GM12878 (cell line): ENCODE data around the gene PCTP. TPM values are rescaled to one million over a fixed set of nuclear protein-coding genes. Genes with fewer than 3 reads are reported as not detected.

Source experiments
- ATAC-seq: fragments of 200-7000 bp; cut with Tn5 transposase; 3 replicates; pipeline ENCODE4 v1.9.1; 2020; ENCODE audit warnings: mild to moderate bottlenecking, moderate library complexity
- BruUV-seq: library from RNA; stranded (reverse); fragments of 400-500 nt; replicated peaks from 2 replicates; lab custom pipeline; 2021; lab: Mats Ljungman, UMichigan
- CTCF ChIA-PET: fragments of 300-600 bp; sonication (Branson Sonifier 250); formaldehyde crosslinking; extraction: SDS; loops from one replicate; lab custom pipeline; 2021; ENCODE audit warnings: inconsistent platforms; lab: Yijun Ruan, JAX
- POLR2A ChIA-PET: fragments of 350-600 bp; formaldehyde crosslinking; extraction: SDS; loops from one replicate; lab custom pipeline; 2021; ENCODE audit warnings: inconsistent platforms; lab: Charles Lee
- RAD21 ChIA-PET: fragments of 300-600 bp; sonication (Branson Sonifier 250); formaldehyde crosslinking; loops from one replicate; lab custom pipeline; 2023; ENCODE audit warnings: antibody characterized with exemption; ENCODE audit not compliant: unreplicated experiment; lab: Charles Lee
- SMC1A ChIA-PET: fragments of 300-600 bp; sonication (Branson Sonifier 250); formaldehyde crosslinking; loops from one replicate; lab custom pipeline; 2023; ENCODE audit not compliant: unreplicated experiment, uncharacterized antibody; lab: Charles Lee
- DNase-seq: peaks from one replicate; pipeline ENCODE4 v3.0.0-alpha.2; 2011; ENCODE audit warnings: low read depth, low spot score
- FAIRE-seq: peaks from 3 replicates; lab custom pipeline; 2011; peaks lifted over from hg19 to GRCh38; lab: Jason Lieb, UNC
- H2AFZ ChIP-seq: 2 replicates; pipeline ENCODE4 v1.6.0; 2011; ENCODE audit warnings: low read depth, low read length, control low read depth; ENCODE audit not compliant: control insufficient read depth
- H3K27ac ChIP-seq: 2 replicates; pipeline ENCODE4 v1.5.1; 2011; ENCODE audit warnings: control low read depth; ENCODE audit not compliant: control insufficient read depth, insufficient read depth
- H3K27me3 ChIP-seq, 2 experiments: replicated peaks in 1 of 2; 2 replicates each; pipeline versions ENCODE4 v1.6.0 to v1.6.1; 2011; ENCODE audit warnings: low read length in 1 of 2; ENCODE audit not compliant: control insufficient read depth in 2 of 2, insufficient read depth in 2 of 2
- H3K36me3 ChIP-seq, 2 experiments: 2 replicates each; pipeline ENCODE4 v1.5.1; 2011; ENCODE audit warnings: low read length in 1 of 2; ENCODE audit not compliant: control insufficient read depth in 2 of 2, insufficient read depth in 2 of 2
- H3K4me1 ChIP-seq: 2 replicates; pipeline ENCODE4 v1.6.1; 2011; ENCODE audit warnings: mild to moderate bottlenecking, low read length, moderate library complexity, mixed read lengths; ENCODE audit not compliant: control insufficient read depth, insufficient read depth
- H3K4me2 ChIP-seq: 2 replicates; pipeline ENCODE4 v1.6.0; 2011; ENCODE audit warnings: control low read depth; ENCODE audit not compliant: control insufficient read depth, insufficient read depth
- H3K4me3 ChIP-seq: fragments of 200-600 bp; sonication (generic); 2 replicates; pipeline ENCODE4 v1.5.1; 2016
- H3K79me2 ChIP-seq: 2 replicates; pipeline ENCODE4 v1.6.0; 2011; ENCODE audit warnings: low read length; ENCODE audit not compliant: control insufficient read depth, insufficient read depth
- H3K9ac ChIP-seq: 2 replicates; pipeline ENCODE4 v1.8.0; 2011; ENCODE audit warnings: low read length, control low read depth, mixed read lengths; ENCODE audit not compliant: control insufficient read depth, insufficient read depth
- H3K9me3 ChIP-seq: replicated peaks from 3 replicates; pipeline ENCODE4 v1.5.1; 2011; ENCODE audit warnings: mild to moderate bottlenecking, low read length; ENCODE audit not compliant: control insufficient read depth, insufficient read depth
- H4K20me1 ChIP-seq: 2 replicates; pipeline ENCODE4 v1.6.0; 2011; ENCODE audit not compliant: control insufficient read depth, insufficient read depth
- CEBPZ ChIP-seq: fragments of 150-350 bp; IDR thresholded peaks from 2 replicates; pipeline ENCODE4 v1.6.1; 2016; ENCODE audit warnings: low read depth, low read length
- CREB1 ChIP-seq: IDR thresholded peaks from 2 replicates; pipeline ENCODE4 v1.6.1; 2012; ENCODE audit warnings: low read depth, mild to moderate bottlenecking, inconsistent platforms
- MTA2 ChIP-seq: fragments of 450-650 bp; IDR thresholded peaks from 2 replicates; pipeline ENCODE4 v1.6.1; 2016; ENCODE audit warnings: low read depth, mild to moderate bottlenecking, moderate library complexity
- NR2F1 ChIP-seq: fragments of 450-650 bp; conservative IDR thresholded peaks from 2 replicates; pipeline ENCODE4 v1.6.1; 2017; ENCODE audit warnings: mild to moderate bottlenecking
- POLR2AphosphoS5 ChIP-seq: IDR thresholded peaks from 2 replicates; pipeline ENCODE4 v1.6.1; 2011; ENCODE audit warnings: mild to moderate bottlenecking, low read length, inconsistent platforms
- SREBF1 ChIP-seq: IDR thresholded peaks from 2 replicates; pipeline ENCODE4 v1.6.1; 2012; ENCODE audit warnings: mild to moderate bottlenecking, low read length
- STAT3 ChIP-seq: IDR thresholded peaks from 2 replicates; pipeline ENCODE4 v1.6.1; 2011; ENCODE audit warnings: low read depth, low read length, improper control_type of control experiment
- YBX1 ChIP-seq: fragments of 450-650 bp; IDR thresholded peaks from 2 replicates; pipeline ENCODE4 v1.6.1; 2016; ENCODE audit warnings: antibody characterized with exemption
- WGBS: methylation state at CpG from one replicate; pipeline ENCODE4 v1.1.6; 2016; ENCODE audit warnings: low lambda C conversion rate; ENCODE audit not compliant: insufficient replicate concordance, insufficient coverage; ENCODE audit errors: missing lambda C conversion rate; 5-methylcytosine and 5-hydroxymethylcytosine counted together
- in situ Hi-C: fragments of 300-500 bp; cut with MboI; formaldehyde crosslinking; loops from 9 replicates; pipeline ENCODE4 v1.14.3; 2018; ENCODE audit warnings: mixed read lengths
- intact Hi-C: fragments of 100-400 bp; cut with micrococcal nuclease; formaldehyde crosslinking; loops from one replicate; pipeline ENCODE4 v1.14.2; 2022; ENCODE audit not compliant: unreplicated experiment
- polyA plus RNA-seq, 11 experiments: library from polyadenylated mRNA; depleted of rRNA in 4 of 11; unstranded in 6 of 11; stranded (reverse) in 5 of 11; fragments of >200 nt; fragmentation: Nextera tagmentation in 4 of 11; fragmentation: Illumina TruSeq in 1 of 11; extraction: Ambion mirVana in 4 of 11; extraction: Trizol in 1 of 11; gene quantifications; 1 replicate in 1 of 11; 2 replicates in 10 of 11; pipeline versions ENCODE4 v1.2.1 to v1.2.3, GENCODE V29; 2011 to 2016; ENCODE audit warnings: inconsistent platforms in 2 of 11, missing spikeins in 2 of 11, low read depth in 1 of 11
- total RNA-seq, 4 experiments: library from RNA; depleted of rRNA in 3 of 4; stranded (reverse); fragments of >200 nt in 3 of 4; fragmentation: Illumina TruSeq in 1 of 4; extraction: Trizol in 1 of 4; gene quantifications; 2 replicates each; pipeline versions ENCODE4 v1.2.1 to v1.2.3, GENCODE V29; 2013 to 2021

Gene PCTP
- total and polyA plus RNA-seq, 10 of the 15 experiments (the other 5 are each of a cell fraction or from before 2014, with no cell fraction given) = 1.4 to 26.8 (median 3.7) TPM

DNA sequence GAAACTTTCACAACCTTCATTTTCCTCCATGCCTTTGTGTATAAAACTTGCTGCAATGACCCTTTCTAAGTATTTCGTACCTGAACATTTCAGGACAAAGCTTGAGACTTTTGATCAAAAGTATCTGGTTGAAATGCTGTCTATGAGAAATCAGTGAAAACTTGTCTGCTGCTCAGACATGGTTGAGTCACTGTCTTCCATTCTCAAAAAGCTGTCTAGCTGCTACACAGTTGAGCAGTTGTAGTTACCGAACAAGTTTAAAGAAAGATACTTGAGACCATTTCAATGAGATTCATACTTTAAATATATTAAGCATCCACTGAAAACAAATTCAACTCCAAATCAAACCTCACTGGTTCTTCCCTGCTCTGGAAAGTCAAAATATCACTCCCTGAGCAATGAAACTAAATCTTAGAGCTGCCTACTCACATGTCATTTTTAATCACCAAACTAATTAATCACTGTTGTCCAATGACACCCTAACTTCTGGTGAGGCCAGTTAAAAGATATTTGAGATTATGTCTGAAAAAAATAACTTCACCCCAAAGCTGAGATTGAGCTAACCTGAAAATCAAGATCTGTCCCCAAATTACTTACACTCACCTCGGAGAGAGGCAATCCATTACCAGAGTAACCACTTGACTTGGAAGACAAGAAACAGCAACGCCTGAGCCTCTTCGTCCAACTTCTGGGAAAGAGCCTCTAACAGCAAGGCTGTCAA, 28.7 kb upstream of the PCTP start:
- in situ Hi-C loops = no loop called here
- no peaks in the 10 kb centered on the region for H4K20me1 ChIP-seq
- SMC1A ChIA-PET = interaction anchor here (0.6 to 2.5 kb wide), 4 partner anchors 8 to 185 kb away, joined by 3 to 8 read pairs (median 3); no protein-coding TSS in a partner anchor
- no peaks in the 10 kb centered on the region for H3K36me3 ChIP-seq
- 45% methylated on average over 5 of the region's 5 CpGs for WGBS
- no peak overlapping the region for H2AFZ ChIP-seq
- no TSS peak for BruUV-seq
- TF ChIP-seq YBX1 (no peak), SREBF1 (no peak), POLR2AphosphoS5 (no peak), CEBPZ (no peak), STAT3 (no peak), MTA2 (no peak), CREB1 (no peak), NR2F1 (no peak)
- ATAC-seq (no peak), DNase-seq (no peak), FAIRE-seq (no peak)
- POLR2A ChIA-PET = interaction anchor here (0.6 kb wide), 1 partner anchor 63 kb away, joined by 3 read pairs; no protein-coding TSS in a partner anchor
- CTCF ChIA-PET = interaction anchor here (0.8 to 6.0 kb wide), 7 partner anchors 8 to 196 kb away, joined by 3 to 43 read pairs (median 3); no protein-coding TSS in a partner anchor
- no peak overlapping the region for H3K4me2 ChIP-seq
- H3K79me2 ChIP-seq = no peaks in the 10 kb centered on the region
- no peaks in the 10 kb centered on the region for H3K4me1 ChIP-seq
- no peak overlapping the region for H3K4me3 ChIP-seq
- no peaks in the 10 kb centered on the region; a peak in 2 of 4 replicates for H3K27me3 ChIP-seq
- intact Hi-C loops = no loop called here
- no peak overlapping the region for H3K9ac ChIP-seq
- RAD21 ChIA-PET = interaction anchor here (1.2 kb wide), 1 partner anchor 121 kb away, joined by 3 read pairs; no protein-coding TSS in a partner anchor
- H3K27ac ChIP-seq = no peak overlapping the region
- H3K9me3 ChIP-seq = no peaks in the 10 kb centered on the region
